ENCODE measurements around the gene CFAP119. TPM values are rescaled to one million over a fixed set of nuclear protein-coding genes. Genes with fewer than 3 reads are reported as not detected.

The CFAP119 gene
- total and polyA plus RNA-seq, 2 experiments from 2014 or later, result 2.2 to 5.2 TPM

GRCh38 chr16:30711712-30712111 lies 50.1 kb downstream of the CFAP119 start:
- no peaks in the 10 kb centered on the region; the same call in 2 of the 3 replicates for H3K9me3 Mint-ChIP-seq
- H4K20me1 ChIP-seq (replicated peaks; ENCODE audit: insufficient read depth), result peaks cover 30% of the 10 kb centered on the region
- no peaks in the 10 kb centered on the region for H3K27me3 ChIP-seq (ENCODE audit: insufficient read depth)
- peaks cover 5% of the 10 kb centered on the region; the same call in 1 of the 2 replicates for H3K79me2 ChIP-seq (replicated peaks; ENCODE audit: insufficient read depth)
- no peak overlapping the region for H3K27ac ChIP-seq (ENCODE audit: low read depth)
- H3K36me3 Mint-ChIP-seq (ENCODE audit: low read depth), result peaks cover 94% of the 10 kb centered on the region
- H3K4me3 Mint-ChIP-seq, result no peak overlapping the region
- H3K4me1 Mint-ChIP-seq, result no peaks in the 10 kb centered on the region
- H3K4me1 ChIP-seq (ENCODE audit: insufficient read depth), result no peaks in the 10 kb centered on the region
- H3F3A ChIP-seq (replicated peaks; ENCODE audit: low read depth), result peaks cover 5% of the 10 kb centered on the region; the same call in 1 of the 2 replicates
- no peak for ATAC-seq
- H3K36me3 ChIP-seq (ENCODE audit: insufficient read depth), result peaks cover 78% of the 10 kb centered on the region
- H3K4me3 ChIP-seq, result no peak overlapping the region
- no peak overlapping the region for H3K27ac Mint-ChIP-seq
- no peak for TF ChIP-seq STAT1 (IDR thresholded peaks at IDR 0.05; ENCODE audit: unreplicated experiment)
- TF ChIP-seq JUNB (IDR thresholded peaks at IDR 0.05; ENCODE audit: unreplicated experiment), result no peak
- no peak for DNase-seq (ENCODE audit: low spot score)
- no peak overlapping the region for H2AFZ ChIP-seq
- H3K4me2 ChIP-seq, result no peak overlapping the region
- no peaks in the 10 kb centered on the region for H3K9me2 ChIP-seq (ENCODE audit: insufficient read depth)
- H3K27me3 Mint-ChIP-seq (ENCODE audit: insufficient read depth, low read depth, poor library complexity), result no peaks in the 10 kb centered on the region

GRCh38 chr16:30710971-30711370 lies 50.9 kb downstream of the CFAP119 start:
- H3F3A ChIP-seq (replicated peaks; ENCODE audit: low read depth), result peaks cover 7% of the 10 kb centered on the region; the same call in 1 of the 2 replicates
- peaks cover 79% of the 10 kb centered on the region for H3K36me3 ChIP-seq (ENCODE audit: insufficient read depth)
- H3K27me3 Mint-ChIP-seq (ENCODE audit: insufficient read depth, low read depth, poor library complexity), result no peaks in the 10 kb centered on the region
- H3K4me3 ChIP-seq, result no peak overlapping the region
- H3K4me3 Mint-ChIP-seq, result no peak overlapping the region
- H4K20me1 ChIP-seq (replicated peaks; ENCODE audit: insufficient read depth), result peaks cover 33% of the 10 kb centered on the region
- DNase-seq (ENCODE audit: low spot score) (no peak), ATAC-seq (no peak)
- peaks cover 94% of the 10 kb centered on the region for H3K36me3 Mint-ChIP-seq (ENCODE audit: low read depth)
- H3K27ac Mint-ChIP-seq, result no peak overlapping the region
- H3K4me2 ChIP-seq, result no peak overlapping the region
- H3K4me1 ChIP-seq (ENCODE audit: insufficient read depth), result no peaks in the 10 kb centered on the region
- H3K27ac ChIP-seq (ENCODE audit: low read depth), result no peak overlapping the region
- H3K9me3 Mint-ChIP-seq, result no peaks in the 10 kb centered on the region; the same call in 2 of the 3 replicates
- H2AFZ ChIP-seq, result no peak overlapping the region
- H3K9me2 ChIP-seq (ENCODE audit: insufficient read depth), result no peaks in the 10 kb centered on the region
- no peaks in the 10 kb centered on the region for H3K4me1 Mint-ChIP-seq
- peaks cover 5% of the 10 kb centered on the region; the same call in 1 of the 2 replicates for H3K79me2 ChIP-seq (replicated peaks; ENCODE audit: insufficient read depth)
- no peaks in the 10 kb centered on the region for H3K27me3 ChIP-seq (ENCODE audit: insufficient read depth)
- TF ChIP-seq EZH2 (IDR thresholded peaks at IDR 0.05; ENCODE audit: low read depth, unreplicated experiment) (no peak), POLR2AphosphoS5 (IDR thresholded peaks at IDR 0.05; ENCODE audit: low read depth) (no peak), REST (IDR thresholded peaks at IDR 0.05; ENCODE audit: unreplicated experiment) (no peak), JUNB (IDR thresholded peaks at IDR 0.05; ENCODE audit: unreplicated experiment) (no peak), NANOG (IDR thresholded peaks at IDR 0.05; ENCODE audit: borderline replicate concordance) (no peak), ZNF331 (CRISPR knock-in tag; IDR thresholded peaks at IDR 0.05; ENCODE audit: low read depth) (no peak), CREB1 (CRISPR knock-in tag; IDR thresholded peaks at IDR 0.05; ENCODE audit: low read depth) (no peak), EZH2phosphoT487 (IDR thresholded peaks at IDR 0.05; ENCODE audit: unreplicated experiment) (no peak)
- TF ChIP-seq, protein P1, sequence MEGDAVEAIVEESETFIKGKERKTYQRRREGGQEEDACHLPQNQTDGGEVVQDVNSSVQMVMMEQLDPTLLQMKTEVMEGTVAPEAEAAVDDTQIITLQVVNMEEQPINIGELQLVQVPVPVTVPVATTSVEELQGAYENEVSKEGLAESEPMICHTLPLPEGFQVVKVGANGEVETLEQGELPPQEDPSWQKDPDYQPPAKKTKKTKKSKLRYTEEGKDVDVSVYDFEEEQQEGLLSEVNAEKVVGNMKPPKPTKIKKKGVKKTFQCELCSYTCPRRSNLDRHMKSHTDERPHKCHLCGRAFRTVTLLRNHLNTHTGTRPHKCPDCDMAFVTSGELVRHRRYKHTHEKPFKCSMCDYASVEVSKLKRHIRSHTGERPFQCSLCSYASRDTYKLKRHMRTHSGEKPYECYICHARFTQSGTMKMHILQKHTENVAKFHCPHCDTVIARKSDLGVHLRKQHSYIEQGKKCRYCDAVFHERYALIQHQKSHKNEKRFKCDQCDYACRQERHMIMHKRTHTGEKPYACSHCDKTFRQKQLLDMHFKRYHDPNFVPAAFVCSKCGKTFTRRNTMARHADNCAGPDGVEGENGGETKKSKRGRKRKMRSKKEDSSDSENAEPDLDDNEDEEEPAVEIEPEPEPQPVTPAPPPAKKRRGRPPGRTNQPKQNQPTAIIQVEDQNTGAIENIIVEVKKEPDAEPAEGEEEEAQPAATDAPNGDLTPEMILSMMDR (conservative IDR thresholded peaks at IDR 0.05; ENCODE audit: low read depth in 2 of 2), result no peak
- TF ChIP-seq, protein P2, sequence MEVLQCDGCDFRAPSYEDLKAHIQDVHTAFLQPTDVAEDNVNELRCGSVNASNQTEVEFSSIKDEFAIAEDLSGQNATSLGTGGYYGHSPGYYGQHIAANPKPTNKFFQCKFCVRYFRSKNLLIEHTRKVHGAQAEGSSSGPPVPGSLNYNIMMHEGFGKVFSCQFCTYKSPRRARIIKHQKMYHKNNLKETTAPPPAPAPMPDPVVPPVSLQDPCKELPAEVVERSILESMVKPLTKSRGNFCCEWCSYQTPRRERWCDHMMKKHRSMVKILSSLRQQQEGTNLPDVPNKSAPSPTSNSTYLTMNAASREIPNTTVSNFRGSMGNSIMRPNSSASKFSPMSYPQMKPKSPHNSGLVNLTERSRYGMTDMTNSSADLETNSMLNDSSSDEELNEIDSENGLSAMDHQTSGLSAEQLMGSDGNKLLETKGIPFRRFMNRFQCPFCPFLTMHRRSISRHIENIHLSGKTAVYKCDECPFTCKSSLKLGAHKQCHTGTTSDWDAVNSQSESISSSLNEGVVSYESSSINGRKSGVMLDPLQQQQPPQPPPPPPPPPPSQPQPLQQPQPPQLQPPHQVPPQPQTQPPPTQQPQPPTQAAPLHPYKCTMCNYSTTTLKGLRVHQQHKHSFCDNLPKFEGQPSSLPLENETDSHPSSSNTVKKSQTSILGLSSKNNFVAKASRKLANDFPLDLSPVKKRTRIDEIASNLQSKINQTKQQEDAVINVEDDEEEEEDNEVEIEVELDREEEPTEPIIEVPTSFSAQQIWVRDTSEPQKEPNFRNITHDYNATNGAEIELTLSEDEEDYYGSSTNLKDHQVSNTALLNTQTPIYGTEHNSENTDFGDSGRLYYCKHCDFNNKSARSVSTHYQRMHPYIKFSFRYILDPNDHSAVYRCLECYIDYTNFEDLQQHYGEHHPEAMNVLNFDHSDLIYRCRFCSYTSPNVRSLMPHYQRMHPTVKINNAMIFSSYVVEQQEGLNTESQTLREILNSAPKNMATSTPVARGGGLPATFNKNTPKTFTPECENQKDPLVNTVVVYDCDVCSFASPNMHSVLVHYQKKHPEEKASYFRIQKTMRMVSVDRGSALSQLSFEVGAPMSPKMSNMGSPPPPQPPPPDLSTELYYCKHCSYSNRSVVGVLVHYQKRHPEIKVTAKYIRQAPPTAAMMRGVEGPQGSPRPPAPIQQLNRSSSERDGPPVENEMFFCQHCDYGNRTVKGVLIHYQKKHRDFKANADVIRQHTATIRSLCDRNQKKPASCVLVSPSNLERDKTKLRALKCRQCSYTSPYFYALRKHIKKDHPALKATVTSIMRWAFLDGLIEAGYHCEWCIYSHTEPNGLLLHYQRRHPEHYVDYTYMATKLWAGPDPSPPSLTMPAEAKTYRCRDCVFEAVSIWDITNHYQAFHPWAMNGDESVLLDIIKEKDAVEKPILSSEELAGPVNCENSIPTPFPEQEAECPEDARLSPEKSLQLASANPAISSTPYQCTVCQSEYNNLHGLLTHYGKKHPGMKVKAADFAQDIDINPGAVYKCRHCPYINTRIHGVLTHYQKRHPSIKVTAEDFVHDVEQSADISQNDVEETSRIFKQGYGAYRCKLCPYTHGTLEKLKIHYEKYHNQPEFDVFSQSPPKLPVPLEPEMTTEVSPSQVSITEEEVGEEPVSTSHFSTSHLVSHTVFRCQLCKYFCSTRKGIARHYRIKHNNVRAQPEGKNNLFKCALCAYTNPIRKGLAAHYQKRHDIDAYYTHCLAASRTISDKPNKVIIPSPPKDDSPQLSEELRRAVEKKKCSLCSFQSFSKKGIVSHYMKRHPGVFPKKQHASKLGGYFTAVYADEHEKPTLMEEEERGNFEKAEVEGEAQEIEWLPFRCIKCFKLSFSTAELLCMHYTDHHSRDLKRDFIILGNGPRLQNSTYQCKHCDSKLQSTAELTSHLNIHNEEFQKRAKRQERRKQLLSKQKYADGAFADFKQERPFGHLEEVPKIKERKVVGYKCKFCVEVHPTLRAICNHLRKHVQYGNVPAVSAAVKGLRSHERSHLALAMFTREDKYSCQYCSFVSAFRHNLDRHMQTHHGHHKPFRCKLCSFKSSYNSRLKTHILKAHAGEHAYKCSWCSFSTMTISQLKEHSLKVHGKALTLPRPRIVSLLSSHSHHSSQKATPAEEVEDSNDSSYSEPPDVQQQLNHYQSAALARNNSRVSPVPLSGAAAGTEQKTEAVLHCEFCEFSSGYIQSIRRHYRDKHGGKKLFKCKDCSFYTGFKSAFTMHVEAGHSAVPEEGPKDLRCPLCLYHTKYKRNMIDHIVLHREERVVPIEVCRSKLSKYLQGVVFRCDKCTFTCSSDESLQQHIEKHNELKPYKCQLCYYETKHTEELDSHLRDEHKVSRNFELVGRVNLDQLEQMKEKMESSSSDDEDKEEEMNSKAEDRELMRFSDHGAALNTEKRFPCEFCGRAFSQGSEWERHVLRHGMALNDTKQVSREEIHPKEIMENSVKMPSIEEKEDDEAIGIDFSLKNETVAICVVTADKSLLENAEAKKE (CRISPR knock-in tag; IDR thresholded peaks at IDR 0.05), result no peak

Data from GM23338 (cell line).